Glomerular visceral epithelial cell (primary cell): ENCODE data around the gene TMEM191C.
"Not testable (repeated sequence)": the region's sequence is repeated elsewhere in the genome, so short reads cannot be mapped to it uniquely, and the experiment has no call there.

Source experiments
- DNase-seq: peaks from one replicate; pipeline ENCODE4 v3.0.0-alpha.2; 2016; ENCODE audit errors: extremely low spot score

Gene TMEM191C

GRCh38 chr22:21473664-21474063 is 6.5 kb downstream of the TMEM191C start:
- DNase-seq, result not testable (repeated sequence)

GRCh38 chr22:21484039-21484438 is 16.9 kb downstream of the TMEM191C start:
- not testable (repeated sequence) for DNase-seq

GRCh38 chr22:21487723-21488122 is 20.5 kb downstream of the TMEM191C start:
- DNase-seq, result not testable (repeated sequence)

GRCh38 chr22:21489149-21489680 is 22.0 kb downstream of the TMEM191C start:
- DNase-seq, result not testable (repeated sequence)

GRCh38 chr22:21490556-21490955 is 23.4 kb downstream of the TMEM191C start:
- not testable (repeated sequence) for DNase-seq

GRCh38 chr22:21492271-21492670 is 25.1 kb downstream of the TMEM191C start:
- DNase-seq, result not testable (repeated sequence)

- DNase-seq, result not testable (repeated sequence)
Measured at GRCh38 chr22:21493789-21494782, 26.9 kb downstream of the TMEM191C start.

GRCh38 chr22:21497984-21498383 is 30.8 kb downstream of the TMEM191C start:
- not testable (repeated sequence) for DNase-seq

- DNase-seq, result not testable (repeated sequence)
Measured at GRCh38 chr22:21498489-21498888, 31.3 kb downstream of the TMEM191C start.

- not testable (repeated sequence) for DNase-seq
Measured at GRCh38 chr22:21499623-21500506, 32.7 kb downstream of the TMEM191C start.

GRCh38 chr22:21510397-21510796 is 43.2 kb downstream of the TMEM191C start:
- DNase-seq, result not testable (repeated sequence)

GRCh38 chr22:21512022-21512421 is 44.8 kb downstream of the TMEM191C start:
- not testable (repeated sequence) for DNase-seq

GRCh38 chr22:21514117-21514516 is 46.9 kb downstream of the TMEM191C start:
- not testable (repeated sequence) for DNase-seq

GRCh38 chr22:21515234-21515633 is 48.0 kb downstream of the TMEM191C start:
- not testable (repeated sequence) for DNase-seq

- DNase-seq, result not testable (repeated sequence)
Measured at GRCh38 chr22:21516522-21516921, 49.3 kb downstream of the TMEM191C start.

GRCh38 chr22:21516970-21517764 is 50.0 kb downstream of the TMEM191C start:
- not testable (repeated sequence) for DNase-seq
